GM10248 (cell line): Measurements from ENCODE around the gene ELFN1.

ENCODE experiments used
- CTCF ChIA-PET: fragments of 300-600 bp; sonication (Branson Sonifier 250); formaldehyde crosslinking; extraction: SDS; loops from one replicate; lab custom pipeline; 2021; ENCODE audit warnings: antibody characterized with exemption; lab: Yijun Ruan, JAX
- POLR2A ChIA-PET: fragments of 350-650 bp; sonication (Branson Sonifier 250); formaldehyde crosslinking; extraction: SDS; loops from one replicate; lab custom pipeline; 2020; ENCODE audit warnings: antibody characterized with exemption; lab: Yijun Ruan, JAX
- DNase-seq: peaks from one replicate; pipeline ENCODE4 v3.0.0; 2012; ENCODE audit errors: extremely low spot score
- CTCF ChIP-seq: IDR thresholded peaks from 2 replicates; pipeline ENCODE4 v1.5.1; 2012; ENCODE audit warnings: mild to moderate bottlenecking, low read depth; ENCODE audit errors: extremely low read depth, missing control alignments, control extremely low read depth

The ELFN1 gene

GRCh38 chr7:1787241-1787640 lies 117.2 kb downstream of the ELFN1 start:
- ChIA-PET POLR2A (no interaction called here), CTCF (no interaction called here)
- no peak for DNase-seq
- TF ChIP-seq CTCF: no peak

- ChIA-PET POLR2A (no interaction called here), CTCF (no interaction called here)
- DNase-seq: no peak
- TF ChIP-seq CTCF: no peak
Observed at GRCh38 chr7:1787681-1788235, 117.7 kb downstream of the ELFN1 start.

GRCh38 chr7:1794888-1795542 lies 124.9 kb downstream of the ELFN1 start:
- DNase-seq: no peak
- CTCF ChIA-PET: interaction anchor here (1.1 kb wide), 1 partner anchor 415 kb away, joined by 3 read pairs; no protein-coding TSS in a partner anchor
- POLR2A ChIA-PET: no interaction called here
- TF ChIP-seq CTCF: no peak
